GM18873 (cell line): Measurements from ENCODE around the gene EIF6.

ENCODE experiments used
- ATAC-seq: cut with Tn5 transposase; IDR thresholded peaks from one replicate; pipeline ENCODE4 v1.9.1; 2021; ENCODE audit warnings: mild to moderate bottlenecking, moderate library complexity, moderate number of reproducible peaks; ENCODE audit not compliant: unreplicated experiment, low FRiP score

EIF6 gene

DNA sequence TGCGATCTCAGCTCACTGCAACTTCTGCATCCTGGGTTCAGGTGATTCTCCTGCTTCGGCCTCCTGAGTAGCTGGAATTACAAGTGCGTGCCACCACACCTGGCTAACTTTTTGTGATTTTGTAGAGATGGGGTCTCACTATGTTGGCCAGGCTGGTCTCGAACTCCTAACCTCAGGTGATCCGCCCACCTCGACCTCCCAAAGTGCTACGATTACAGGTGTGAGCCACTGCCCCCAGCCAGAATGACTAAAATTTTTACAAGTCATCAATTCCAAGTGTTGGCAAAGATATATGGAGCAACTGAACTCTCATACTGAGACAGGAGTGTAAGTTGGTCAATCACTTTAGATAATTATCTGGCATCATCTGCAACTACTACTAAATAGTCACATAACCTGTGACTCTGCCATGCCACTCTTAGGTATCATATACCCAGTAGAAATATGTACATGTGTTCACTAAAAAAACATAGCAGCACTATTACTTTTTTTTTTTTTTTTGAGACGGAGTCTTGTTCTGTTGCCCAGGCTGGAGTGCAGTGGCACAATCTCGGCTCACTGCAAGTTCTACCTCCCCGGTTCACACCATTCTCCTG lies 3.0 kb downstream of the EIF6 start:
- no peak for ATAC-seq

DNA sequence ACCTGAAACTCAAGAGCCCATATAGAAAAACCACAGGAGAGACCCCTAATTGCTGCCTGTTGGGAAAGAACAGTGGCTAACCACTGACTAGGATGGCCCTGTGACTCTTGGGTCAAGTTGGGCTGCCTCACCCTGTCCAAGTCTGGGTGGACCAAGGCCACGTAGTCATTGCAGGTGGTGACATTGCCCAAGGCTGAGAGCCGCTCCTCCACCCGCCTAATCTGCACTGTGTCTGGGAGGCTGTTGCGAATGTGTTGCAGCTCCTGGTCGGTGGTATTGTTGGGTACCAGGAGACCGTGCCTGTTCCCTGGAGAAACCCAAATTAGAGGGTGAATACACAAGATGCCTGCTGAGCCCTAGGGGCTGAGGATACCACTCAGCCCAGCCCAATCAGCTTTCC lies 4.0 kb downstream of the EIF6 start:
- ATAC-seq = no peak

DNA sequence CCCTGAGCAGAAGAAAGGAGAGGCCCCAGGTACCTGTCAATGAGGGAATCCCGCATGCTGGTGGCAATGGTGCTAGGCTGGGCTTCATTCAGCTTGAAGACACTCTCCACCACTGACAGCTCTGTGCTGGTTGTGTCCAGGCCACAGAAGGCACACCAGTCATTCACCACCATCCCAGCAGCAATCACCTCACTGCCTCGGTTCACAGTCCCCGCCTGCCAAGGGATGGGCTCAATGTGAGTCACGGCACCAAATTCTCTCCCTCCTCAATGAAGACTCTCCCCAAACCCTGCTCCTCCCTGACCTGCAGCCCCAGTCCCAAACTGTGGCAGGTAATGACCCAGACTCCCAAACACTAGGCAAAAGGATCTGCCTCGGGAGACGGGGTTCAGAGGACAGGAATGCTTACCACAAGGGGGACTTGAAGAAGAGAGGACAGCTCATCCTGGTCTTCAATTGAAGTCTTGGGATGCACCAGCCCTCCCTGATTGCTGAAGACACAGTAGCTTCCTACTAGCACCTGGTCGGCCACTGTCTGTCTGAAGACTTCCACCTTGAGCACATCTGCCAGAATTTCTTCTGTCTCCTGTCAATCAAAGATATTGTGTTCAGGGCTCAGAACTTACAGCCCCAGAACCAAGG lies 4.9 kb downstream of the EIF6 start:
- ATAC-seq = no peak

DNA sequence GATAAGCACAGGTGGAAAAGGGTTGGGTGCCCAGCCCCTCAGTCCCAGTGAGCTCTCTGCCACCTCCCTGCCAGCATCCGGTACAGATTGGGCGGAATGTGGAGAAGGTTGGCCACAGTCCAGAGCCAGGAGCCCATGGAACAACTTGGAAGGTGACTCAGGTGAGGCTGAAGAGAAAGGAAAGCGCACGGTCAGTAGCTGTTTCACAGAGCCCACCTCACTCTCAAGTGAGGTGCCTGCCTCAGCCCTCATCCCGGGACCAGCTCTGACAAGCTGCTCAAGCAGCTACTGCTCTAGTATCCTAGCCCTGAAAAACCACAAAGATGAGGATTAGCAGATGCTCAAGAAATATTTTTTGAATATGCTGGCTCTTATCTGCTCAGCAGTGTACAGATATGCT lies 5.5 kb downstream of the EIF6 start:
- ATAC-seq = no peak

- peak; percentile 61 for ATAC-seq
Observed at GRCh38 chr20:35277531-35278395, 6.8 kb downstream of the EIF6 start, which contains the start of gene MMP24OS. Gene MMP24OS, minus strand, starts transcription at chr20:35278122. Its CDS starts 193 bp downstream, at chr20:35277929.

- no peak for ATAC-seq
Observed at GRCh38 chr20:35277127-35277526, 7.4 kb downstream of the EIF6 start.

DNA sequence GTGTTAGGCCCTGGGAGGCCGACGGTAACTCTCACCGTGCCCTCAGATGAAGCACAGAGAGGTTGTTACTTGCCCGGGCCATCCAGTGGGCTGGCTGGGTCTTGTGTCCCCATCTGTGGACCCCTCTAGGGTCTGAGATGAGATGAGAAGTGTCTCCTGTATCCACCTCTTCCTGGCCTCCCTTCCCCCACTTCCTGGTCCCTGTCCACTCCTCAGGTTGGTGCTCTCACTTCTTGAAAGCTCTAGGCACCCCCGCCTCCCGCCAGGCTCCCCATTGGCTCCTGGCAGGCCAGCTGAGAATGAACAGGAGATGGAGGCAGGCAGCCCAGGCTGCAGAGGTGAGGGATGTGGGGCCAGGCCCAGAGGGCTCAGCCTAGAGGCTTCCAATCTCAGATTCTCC lies 8.2 kb downstream of the EIF6 start:
- ATAC-seq = no peak

- ATAC-seq = no peak
Observed at GRCh38 chr20:35275741-35276251, 8.8 kb downstream of the EIF6 start.

DNA sequence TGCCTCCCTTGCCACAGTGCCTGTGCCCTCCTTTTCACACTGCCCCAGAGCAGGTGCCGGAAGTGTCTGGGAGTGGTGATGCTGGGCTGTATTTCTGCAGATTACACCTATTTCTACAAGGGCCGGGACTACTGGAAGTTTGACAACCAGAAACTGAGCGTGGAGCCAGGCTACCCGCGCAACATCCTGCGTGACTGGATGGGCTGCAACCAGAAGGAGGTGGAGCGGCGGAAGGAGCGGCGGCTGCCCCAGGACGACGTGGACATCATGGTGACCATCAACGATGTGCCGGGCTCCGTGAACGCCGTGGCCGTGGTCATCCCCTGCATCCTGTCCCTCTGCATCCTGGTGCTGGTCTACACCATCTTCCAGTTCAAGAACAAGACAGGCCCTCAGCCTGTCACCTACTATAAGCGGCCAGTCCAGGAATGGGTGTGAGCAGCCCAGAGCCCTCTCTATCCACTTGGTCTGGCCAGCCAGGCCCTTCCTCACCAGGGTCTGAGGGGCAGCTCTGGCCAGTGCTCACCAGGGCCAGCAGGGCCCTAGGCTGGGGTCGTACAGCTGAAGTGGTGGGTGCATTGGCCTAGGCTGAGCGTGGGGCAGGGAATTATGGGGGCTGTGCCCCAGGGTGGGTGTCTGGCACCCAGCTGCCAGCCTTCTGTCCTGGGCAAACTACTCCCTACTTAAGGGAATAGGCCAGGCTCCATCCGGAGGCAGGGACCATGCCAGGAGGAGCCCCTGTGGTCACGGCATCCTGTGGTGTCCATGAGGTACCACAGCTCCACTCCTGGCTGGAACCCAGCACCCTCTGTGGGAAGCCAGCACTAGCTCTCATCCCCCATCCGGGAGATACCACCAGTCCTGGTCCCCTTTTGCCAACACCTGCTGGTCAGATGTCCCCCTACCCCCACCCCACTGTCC lies 10.1 kb downstream of the EIF6 start:
- ATAC-seq = no peak

- ATAC-seq = no peak
Observed at GRCh38 chr20:35273449-35274171, 11.0 kb downstream of the EIF6 start.

- ATAC-seq = no peak
Observed at GRCh38 chr20:35271904-35272303, 12.7 kb downstream of the EIF6 start.

GRCh38 chr20:35271073-35271882 lies 13.3 kb downstream of the EIF6 start:
- ATAC-seq = no peak

GRCh38 chr20:35270021-35270902 lies 14.3 kb downstream of the EIF6 start:
- no peak for ATAC-seq

- no peak for ATAC-seq
Observed at GRCh38 chr20:35269055-35269781, 15.4 kb downstream of the EIF6 start.

DNA sequence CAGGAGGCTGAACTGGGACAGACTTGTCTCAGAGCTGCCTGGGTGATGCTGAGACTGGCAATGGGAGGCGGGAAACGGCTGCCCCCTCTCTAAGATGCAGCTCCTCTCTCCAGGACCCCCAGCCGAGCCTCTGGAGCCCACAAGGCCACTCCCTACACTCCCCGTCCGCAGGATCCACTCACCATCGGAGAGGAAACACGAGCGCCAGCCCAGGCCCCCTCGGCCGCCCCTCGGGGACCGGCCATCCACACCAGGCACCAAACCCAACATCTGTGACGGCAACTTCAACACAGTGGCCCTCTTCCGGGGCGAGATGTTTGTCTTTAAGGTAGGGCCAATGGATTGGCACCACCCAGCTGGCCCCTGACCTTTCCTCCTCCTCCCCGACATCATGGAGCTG lies 17.5 kb downstream of the EIF6 start:
- no peak for ATAC-seq

GRCh38 chr20:35264755-35265154 lies 19.8 kb downstream of the EIF6 start:
- ATAC-seq = no peak
